HEK293 (cell line): Measurements from ENCODE around the gene TGFB1.

Source experiments
- BCL11A ChIP-seq: fragments of 450-650 bp; formaldehyde crosslinking; IDR thresholded peaks from 2 replicates; pipeline ENCODE4 v1.5.1; 2016; ENCODE audit warnings: low read depth, missing biosample characterization, missing genetic modification characterization
- CTCF ChIP-seq: fragments of 450-650 bp; formaldehyde crosslinking; IDR thresholded peaks from 2 replicates; pipeline ENCODE4 v1.5.1; 2016; ENCODE audit warnings: missing biosample characterization, missing genetic modification characterization
- EGR2 ChIP-seq: fragments of 450-650 bp; formaldehyde crosslinking; IDR thresholded peaks from 2 replicates; pipeline ENCODE4 v1.5.1; 2016; ENCODE audit warnings: low read depth, missing biosample characterization, missing genetic modification characterization
- PBX3 ChIP-seq: sonication (generic); formaldehyde crosslinking; IDR thresholded peaks from 2 replicates; pipeline ENCODE4 v1.8.1; 2022; ENCODE audit warnings: mild to moderate bottlenecking, moderate library complexity, missing genetic modification reagents
- TSHZ1 ChIP-seq: fragments of 450-650 bp; formaldehyde crosslinking; IDR thresholded peaks from 2 replicates; pipeline ENCODE4 v1.5.1; 2016; ENCODE audit warnings: missing biosample characterization, missing genetic modification characterization, borderline replicate concordance
- YY1 ChIP-seq: fragments of 450-650 bp; formaldehyde crosslinking; IDR thresholded peaks from 2 replicates; pipeline ENCODE4 v1.5.1; 2018; ENCODE audit warnings: missing biosample characterization, missing genetic modification characterization
- ZFP41 ChIP-seq: fragments of 450-650 bp; formaldehyde crosslinking; IDR thresholded peaks from 2 replicates; pipeline ENCODE4 v1.5.1; 2016; ENCODE audit warnings: missing biosample characterization, missing genetic modification characterization, borderline replicate concordance
- ZNF114 ChIP-seq: fragments of 450-650 bp; formaldehyde crosslinking; IDR thresholded peaks from 2 replicates; pipeline ENCODE4 v1.5.0; 2017; ENCODE audit warnings: missing biosample characterization, missing genetic modification characterization
- ZNF18 ChIP-seq: fragments of 450-650 bp; formaldehyde crosslinking; IDR thresholded peaks from 2 replicates; pipeline ENCODE4 v1.5.1; 2016; ENCODE audit warnings: missing biosample characterization, missing genetic modification characterization
- ZNF248 ChIP-seq: fragments of 450-650 bp; formaldehyde crosslinking; IDR thresholded peaks from 2 replicates; pipeline ENCODE4 v1.5.1; 2017; ENCODE audit warnings: missing biosample characterization, missing genetic modification characterization
- ZNF274 ChIP-seq, 2 experiments: fragments of 200-500 bp in 1 of 2; fragments of 450-650 bp in 1 of 2; sonication (Bioruptor generic) in 1 of 2; formaldehyde crosslinking in 1 of 2; IDR thresholded peaks; 2 replicates each; pipeline versions ENCODE4 v1.5.1 to v1.6.1; 2014 to 2016; ENCODE audit warnings: borderline replicate concordance in 1 of 2, inconsistent platforms in 1 of 2, low read length in 1 of 2, missing biosample characterization in 1 of 2, missing genetic modification characterization in 1 of 2
- ZNF510 ChIP-seq: fragments of 450-650 bp; formaldehyde crosslinking; IDR thresholded peaks from 2 replicates; pipeline ENCODE4 v1.5.1; 2018; ENCODE audit warnings: mild to moderate bottlenecking, missing genetic modification characterization, missing biosample characterization; ENCODE audit not compliant: insufficient replicate concordance
- ZNF843 ChIP-seq: fragments of 450-650 bp; formaldehyde crosslinking; IDR thresholded peaks from 2 replicates; pipeline ENCODE4 v1.5.1; 2016; ENCODE audit warnings: missing biosample characterization, missing genetic modification characterization

- no peak for TF ChIP-seq TSHZ1 (tag by site-specific recombination)
- TF ChIP-seq ZNF843 (tag by site-specific recombination): no peak
- no peak for TF ChIP-seq ZNF114 (tag by site-specific recombination)
- TF ChIP-seq ZFP41 (tag by site-specific recombination): no peak
- TF ChIP-seq CTCF (tag by site-specific recombination): no peak
- TF ChIP-seq ZNF18: no peak
- no peak for TF ChIP-seq ZNF510 (tag by site-specific recombination)
- TF ChIP-seq ZNF274 (IDR thresholded peaks at IDR 0.05; ENCODE audit: low read length): no peak
- TF ChIP-seq ZNF274 (tag by site-specific recombination; IDR thresholded peaks at IDR 0.05; ENCODE audit: borderline replicate concordance): no peak
- TF ChIP-seq BCL11A (tag by site-specific recombination): no peak
- no peak for TF ChIP-seq ZNF248 (tag by site-specific recombination)
- no peak for TF ChIP-seq EGR2 (tag by site-specific recombination)
- TF ChIP-seq PBX3: no peak
- no peak for TF ChIP-seq YY1
Observed at GRCh38 chr19:41295499-41295898, 58.2 kb downstream of the TGFB1 start.
